ENCODE measurements around the gene C2CD2L.

DNA sequence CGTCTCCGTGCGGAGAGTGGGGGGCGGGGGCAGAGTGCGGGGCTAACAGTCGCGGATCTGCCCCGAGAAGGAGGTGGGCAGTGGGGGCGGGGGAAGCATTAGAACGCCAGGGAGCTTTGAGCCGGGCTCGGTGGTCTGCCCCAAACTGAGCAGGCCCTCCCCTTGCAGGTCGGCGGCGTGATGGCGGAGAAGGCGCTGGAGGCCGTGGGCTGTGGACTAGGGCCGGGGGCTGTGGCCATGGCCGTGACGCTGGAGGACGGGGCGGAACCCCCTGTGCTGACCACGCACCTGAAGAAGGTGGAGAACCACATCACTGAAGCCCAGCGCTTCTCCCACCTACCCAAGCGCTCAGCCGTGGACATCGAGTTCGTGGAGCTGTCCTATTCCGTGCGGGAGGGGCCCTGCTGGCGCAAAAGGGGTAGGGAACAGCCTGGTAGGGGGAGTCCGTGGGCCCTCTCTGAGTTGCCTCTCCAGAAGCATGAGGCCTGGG, 42.7 kb downstream of the C2CD2L start:
- no peak for TF ChIP-seq POLR2AphosphoS5 (IDR thresholded peaks at IDR 0.05; ENCODE audit: borderline replicate concordance, low read depth, low read length)
- TF ChIP-seq EZH2 (IDR thresholded peaks at IDR 0.05): no peak
